ENCODE measurements around the gene GGTLC2. TPM values are rescaled to one million over a fixed set of nuclear protein-coding genes. Genes with fewer than 3 reads are reported as not detected.
"Not testable (repeated sequence)": the region's sequence is repeated elsewhere in the genome, so short reads cannot be mapped to it uniquely, and the experiment has no call there.

GGTLC2 gene
- total and polyA plus RNA-seq, 2 experiments from 2014 or later, result not detected

DNA sequence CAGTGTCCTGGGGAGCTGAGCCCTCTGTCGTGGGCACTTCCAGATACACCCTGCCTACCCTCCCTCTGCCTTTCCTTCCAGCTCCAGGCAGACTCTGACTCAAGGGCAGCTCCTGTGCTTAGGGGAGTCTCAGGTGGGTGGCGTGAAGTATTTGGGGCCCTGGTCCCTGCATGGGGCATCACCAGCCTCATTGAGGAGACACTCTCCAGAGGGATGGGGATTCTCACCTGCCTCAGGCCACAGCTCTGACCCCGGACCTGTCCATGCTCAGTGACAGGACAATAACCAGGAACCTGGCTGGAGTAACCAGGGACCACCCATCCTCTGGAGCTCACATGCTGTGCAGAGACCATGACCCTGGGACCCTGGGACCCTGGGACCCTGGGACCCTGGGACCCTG, 41.2 kb downstream of the GGTLC2 start:
- Histone ChIP-seq H3K4me1 (ENCODE audit: insufficient read depth) (peaks cover 8% of the 10 kb centered on the region), H3K9me3 (ENCODE audit: low read depth) (no peaks in the 10 kb centered on the region), H3K79me2 (ENCODE audit: insufficient read depth) (no peaks in the 10 kb centered on the region), H2AFZ (no peak overlapping the region), H3K27ac (no peak overlapping the region), H3K36me3 (ENCODE audit: low read depth) (no peaks in the 10 kb centered on the region), H3K9ac (no peak overlapping the region), H3F3A (ENCODE audit: insufficient read depth) (peaks cover 4% of the 10 kb centered on the region; the same call in 1 of the 2 replicates), H4K20me1 (ENCODE audit: insufficient read depth) (no peaks in the 10 kb centered on the region), H3K4me3 (no peak overlapping the region), H3K4me2 (ENCODE audit: unreplicated experiment) (no peak overlapping the region), H3K9me2 (ENCODE audit: insufficient read depth) (no peaks in the 10 kb centered on the region), H3K27me3 (replicated peaks; ENCODE audit: insufficient read depth) (no peaks in the 10 kb centered on the region)
- in situ Hi-C loops (cut with MboI), result no loop called here
- WGBS, 2 experiments (ENCODE audit: low coverage in 1 of 2, low lambda C conversion rate in 2 of 2, missing lambda C conversion rate in 2 of 2), result 64% methylated on average over 3 of the region's 3 CpGs
- TF ChIP-seq EZH2phosphoT487 (IDR thresholded peaks at IDR 0.05; ENCODE audit: insufficient read depth, low read depth), result no peak
- DNase-seq, result no peak

DNA sequence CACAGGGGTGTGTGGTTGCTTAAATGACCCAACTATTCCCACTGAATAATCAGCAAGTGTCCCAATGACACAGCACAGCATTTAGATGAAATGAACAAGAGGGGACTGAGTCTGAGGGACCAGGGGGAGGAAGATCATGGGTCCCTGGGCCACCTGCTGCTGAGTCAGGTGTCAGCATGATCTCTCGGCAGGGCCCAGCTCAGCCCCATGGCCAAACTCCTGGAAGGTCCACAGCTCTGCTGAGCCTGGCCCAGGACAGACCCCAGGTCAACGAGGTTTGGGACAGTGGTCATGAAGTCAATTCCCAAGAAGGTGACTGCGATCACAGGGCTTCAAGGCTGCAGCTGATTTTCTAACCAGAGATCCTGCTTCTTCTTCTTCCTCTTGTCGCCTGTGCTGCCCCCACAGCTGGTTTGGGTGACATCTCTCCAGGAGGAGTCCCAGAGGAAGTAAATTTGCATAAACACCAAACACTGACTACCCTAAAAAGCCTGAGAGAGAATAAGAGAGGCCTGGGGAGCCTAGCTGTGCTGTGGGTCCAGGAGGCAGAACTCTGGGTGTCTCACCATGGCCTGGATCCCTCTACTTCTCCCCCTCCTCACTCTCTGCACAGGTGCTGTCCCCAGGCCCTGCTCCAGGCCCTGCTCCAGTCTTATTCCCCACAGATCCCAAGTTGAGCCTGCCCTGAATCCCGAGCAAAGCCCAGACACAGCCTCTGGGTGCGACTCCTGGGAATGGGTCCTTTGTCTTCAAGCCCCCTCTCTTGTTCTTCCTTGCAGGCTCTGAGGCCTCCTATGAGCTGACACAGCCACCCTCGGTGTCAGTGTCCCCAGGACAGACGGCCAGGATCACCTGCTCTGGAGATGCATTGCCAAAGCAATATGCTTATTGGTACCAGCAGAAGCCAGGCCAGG, 42.0 kb downstream of the GGTLC2 start:
- H3K27me3 ChIP-seq (replicated peaks; ENCODE audit: insufficient read depth); H3K36me3 ChIP-seq (ENCODE audit: low read depth); H4K20me1 ChIP-seq (ENCODE audit: insufficient read depth); H3K79me2 ChIP-seq (ENCODE audit: insufficient read depth); H3K4me2 ChIP-seq (ENCODE audit: unreplicated experiment); H3K9me3 ChIP-seq (ENCODE audit: low read depth); H3K27ac ChIP-seq; H3K4me3 ChIP-seq; H3K4me1 ChIP-seq (ENCODE audit: insufficient read depth); in situ Hi-C loops (cut with MboI); H3K9me2 ChIP-seq (ENCODE audit: insufficient read depth); DNase-seq; H3K9ac ChIP-seq; H3F3A ChIP-seq (ENCODE audit: insufficient read depth); H2AFZ ChIP-seq: not testable (repeated sequence)
- WGBS, 2 experiments (ENCODE audit: low coverage in 1 of 2, low lambda C conversion rate in 2 of 2, missing lambda C conversion rate in 2 of 2), result 71 to 76% methylated on average over 8 of the region's 8 CpGs

GRCh38 chr22:22687638-22688500, 43.5 kb downstream of the GGTLC2 start:
- in situ Hi-C loops (cut with MboI), result no loop called here
- Histone ChIP-seq H3K9me3 (ENCODE audit: low read depth) (no peaks in the 10 kb centered on the region), H3K27me3 (replicated peaks; ENCODE audit: insufficient read depth) (no peaks in the 10 kb centered on the region), H3F3A (ENCODE audit: insufficient read depth) (peaks cover 4% of the 10 kb centered on the region; the same call in 1 of the 2 replicates), H3K4me3 (no peak overlapping the region), H2AFZ (no peak overlapping the region), H3K9ac (no peak overlapping the region), H3K9me2 (ENCODE audit: insufficient read depth) (no peaks in the 10 kb centered on the region), H3K79me2 (ENCODE audit: insufficient read depth) (no peaks in the 10 kb centered on the region), H3K4me2 (ENCODE audit: unreplicated experiment) (no peak overlapping the region), H3K27ac (no peak overlapping the region), H3K36me3 (ENCODE audit: low read depth) (no peaks in the 10 kb centered on the region), H3K4me1 (ENCODE audit: insufficient read depth) (peaks cover 9% of the 10 kb centered on the region), H4K20me1 (ENCODE audit: insufficient read depth) (no peaks in the 10 kb centered on the region)
- DNase-seq, result peak; percentile 75
- 43 to 46% methylated on average over 4 of the region's 4 CpGs for WGBS, 2 experiments (ENCODE audit: low coverage in 1 of 2, low lambda C conversion rate in 2 of 2, missing lambda C conversion rate in 2 of 2)
- no peak for TF ChIP-seq EZH2 (IDR thresholded peaks at IDR 0.05; ENCODE audit: insufficient read depth, poor library complexity, severe bottlenecking)
- no peak for TF ChIP-seq EZH2phosphoT487 (IDR thresholded peaks at IDR 0.05; ENCODE audit: insufficient read depth, low read depth)

- no peak overlapping the region for H3K4me2 ChIP-seq (ENCODE audit: unreplicated experiment)
- H3K9ac ChIP-seq, result no peak overlapping the region
- TF ChIP-seq EZH2phosphoT487 (IDR thresholded peaks at IDR 0.05; ENCODE audit: insufficient read depth, low read depth), result no peak
- no peak for TF ChIP-seq EZH2 (IDR thresholded peaks at IDR 0.05; ENCODE audit: insufficient read depth, poor library complexity, severe bottlenecking)
- WGBS, 2 experiments (ENCODE audit: low coverage in 1 of 2, low lambda C conversion rate in 2 of 2, missing lambda C conversion rate in 2 of 2), result 30 to 39% methylated on average over 4 of the region's 4 CpGs
- no peaks in the 10 kb centered on the region for H3K27me3 ChIP-seq (replicated peaks; ENCODE audit: insufficient read depth)
- no peaks in the 10 kb centered on the region for H3K9me3 ChIP-seq (ENCODE audit: low read depth)
- H2AFZ ChIP-seq, result no peak overlapping the region
- H3K4me1 ChIP-seq (ENCODE audit: insufficient read depth), result peaks cover 9% of the 10 kb centered on the region; the same call in 1 of the 2 replicates
- no peaks in the 10 kb centered on the region for H3F3A ChIP-seq (ENCODE audit: insufficient read depth)
- DNase-seq, result no peak
- H3K79me2 ChIP-seq (ENCODE audit: insufficient read depth), result no peaks in the 10 kb centered on the region
- H3K36me3 ChIP-seq (ENCODE audit: low read depth), result no peaks in the 10 kb centered on the region
- no peak overlapping the region for H3K4me3 ChIP-seq
- H3K27ac ChIP-seq, result no peak overlapping the region
- H4K20me1 ChIP-seq (ENCODE audit: insufficient read depth), result no peaks in the 10 kb centered on the region
- in situ Hi-C loops (cut with MboI), result no loop called here
- H3K9me2 ChIP-seq (ENCODE audit: insufficient read depth), result no peaks in the 10 kb centered on the region
Observed at GRCh38 chr22:22689621-22690345, 45.4 kb downstream of the GGTLC2 start.
